PC-9 (cell line): Measurements from ENCODE around the gene TRMT1. TPM values are rescaled to one million over a fixed set of nuclear protein-coding genes. Genes with fewer than 3 reads are reported as not detected.

ENCODE experiments used
- BruUV-seq: library from RNA; stranded (reverse); fragments of 400-500 nt; replicated peaks from 2 replicates; lab custom pipeline; 2021; lab: Mats Ljungman, UMichigan
- CTCF ChIA-PET: fragments of 300-600 bp; sonication (Branson Sonifier 250); formaldehyde crosslinking; loops from one replicate; lab custom pipeline; 2022; ENCODE audit warnings: antibody characterized with exemption; lab: Charles Lee
- POLR2A ChIA-PET: fragments of 300-600 bp; sonication (Branson Sonifier 250); formaldehyde crosslinking; loops from one replicate; lab custom pipeline; 2022; ENCODE audit warnings: antibody characterized with exemption; ENCODE audit not compliant: unreplicated experiment; lab: Charles Lee
- DNase-seq, 2 experiments: peaks; one replicate each; pipeline versions ENCODE4 v3.0.0 to v3.0.0-alpha.2; 2015 to 2022; ENCODE audit warnings: mixed read lengths in 1 of 2
- H2AFZ ChIP-seq: fragments of 200-600 bp; sonication (generic); 2 replicates; pipeline ENCODE4 v1.8.1; 2017; ENCODE audit warnings: antibody characterized with exemption
- H3F3A ChIP-seq: fragments of 200-600 bp; sonication (generic); 2 replicates; pipeline ENCODE4 v1.8.1; 2017; ENCODE audit warnings: antibody characterized with exemption, mild to moderate bottlenecking, low read depth; ENCODE audit not compliant: insufficient read depth
- H3K27ac ChIP-seq: fragments of 200-600 bp; sonication (generic); 2 replicates; pipeline ENCODE4 v1.6.1; 2016; ENCODE audit warnings: mixed run types
- H3K27me3 ChIP-seq: fragments of 200-600 bp; sonication (generic); 2 replicates; pipeline ENCODE4 v1.6.1; 2016; ENCODE audit warnings: low read depth, mixed run types; ENCODE audit not compliant: insufficient read depth
- H3K36me3 ChIP-seq: fragments of 200-600 bp; sonication (generic); 2 replicates; pipeline ENCODE4 v1.6.1; 2016; ENCODE audit warnings: low read depth, mixed run types
- H3K4me1 ChIP-seq: fragments of 200-600 bp; sonication (generic); replicated peaks from 2 replicates; pipeline ENCODE4 v1.6.1; 2016; ENCODE audit warnings: mixed run types; ENCODE audit not compliant: insufficient read depth
- H3K4me2 ChIP-seq: fragments of 200-600 bp; sonication (generic); 2 replicates; pipeline ENCODE4 v1.6.1; 2017; ENCODE audit warnings: mixed run types
- H3K4me3 ChIP-seq: fragments of 200-600 bp; sonication (generic); 2 replicates; pipeline ENCODE4 v1.6.1; 2016; ENCODE audit warnings: mixed run types
- H3K79me2 ChIP-seq: fragments of 200-600 bp; sonication (generic); 2 replicates; pipeline ENCODE4 v1.6.1; 2017; ENCODE audit warnings: low read depth, mixed run types
- H3K9me2 ChIP-seq: fragments of 200-600 bp; sonication (generic); 2 replicates; pipeline ENCODE4 v1.8.1; 2017; ENCODE audit warnings: mild to moderate bottlenecking; ENCODE audit not compliant: insufficient read depth
- H3K9me3 ChIP-seq: fragments of 200-600 bp; sonication (generic); 2 replicates; pipeline ENCODE4 v1.8.1; 2016; ENCODE audit warnings: low read depth; ENCODE audit not compliant: insufficient read depth
- H4K20me1 ChIP-seq: fragments of 200-600 bp; sonication (generic); 2 replicates; pipeline ENCODE4 v1.8.1; 2017; ENCODE audit not compliant: insufficient read depth
- EZH2 ChIP-seq: fragments of 200-600 bp; sonication (generic); IDR thresholded peaks from 2 replicates; pipeline ENCODE4 v1.8.0; 2017; ENCODE audit warnings: antibody characterized with exemption, low read depth
- intact Hi-C: fragments of 100-400 bp; cut with micrococcal nuclease; formaldehyde crosslinking; loops from one replicate; pipeline ENCODE4 v1.10.0; 2022; ENCODE audit not compliant: unreplicated experiment
- total RNA-seq: library from RNA; stranded (reverse); gene quantifications from 2 replicates; pipeline ENCODE4 v1.2.3, GENCODE V29; 2021
- TF ChIP-seq, protein P1 (sequence below): fragments of 200-600 bp; sonication (generic); conservative IDR thresholded peaks from 2 replicates; pipeline ENCODE4 v1.6.1; 2017; ENCODE audit warnings: mixed run types, antibody characterized with exemption, mild to moderate bottlenecking, moderate library complexity

TRMT1 gene
- total RNA-seq, 1 experiment from 2014 or later: 44.1 TPM

DNA sequence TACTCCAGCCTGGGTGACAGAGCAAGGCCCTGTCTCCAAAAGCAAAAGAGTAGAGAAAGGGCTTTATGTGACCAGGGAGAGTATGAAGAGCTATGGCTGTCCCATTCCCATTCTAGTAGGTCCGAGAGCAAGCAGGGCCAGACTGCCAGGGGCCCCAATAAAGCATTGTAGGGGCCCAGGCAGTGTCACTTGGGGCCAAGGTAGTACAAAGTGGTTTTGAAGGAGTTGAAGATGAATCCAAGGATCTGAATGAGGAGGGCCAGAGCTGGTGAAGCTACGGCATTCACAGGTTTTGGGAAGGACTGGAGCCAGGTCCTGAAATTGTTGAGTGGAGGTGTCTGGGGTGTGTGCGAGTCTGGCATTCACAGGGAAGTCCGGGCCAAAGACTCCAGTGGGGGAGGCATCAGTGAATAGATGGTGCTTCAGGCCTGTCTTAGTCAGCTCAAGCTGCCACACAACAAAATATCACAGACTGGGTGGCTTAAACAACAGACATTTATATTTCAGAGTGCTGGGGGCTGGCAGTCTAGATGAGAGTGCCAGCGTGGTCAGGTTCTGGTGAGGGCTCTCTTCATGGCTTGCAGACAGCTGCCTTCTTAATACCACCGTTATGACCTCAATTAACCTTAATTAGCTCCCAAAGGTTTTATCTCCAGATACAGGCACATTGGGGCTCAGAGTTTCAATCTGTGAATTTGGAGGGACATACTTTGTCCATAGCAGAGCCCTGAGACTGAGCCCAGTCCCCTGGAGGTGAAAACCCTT is 11.5 kb upstream of the TRMT1 start:
- peaks cover 20% of the 10 kb centered on the region for H3K36me3 ChIP-seq
- no peak overlapping the region for H3K4me2 ChIP-seq
- no peak overlapping the region for H2AFZ ChIP-seq
- no peak overlapping the region for H3K27ac ChIP-seq
- H3K9me2 ChIP-seq: no peaks in the 10 kb centered on the region
- no peaks in the 10 kb centered on the region for H3K27me3 ChIP-seq
- H3F3A ChIP-seq: peaks cover 46% of the 10 kb centered on the region; the same call in 1 of the 2 replicates
- peaks cover 98% of the 10 kb centered on the region for H3K79me2 ChIP-seq
- H4K20me1 ChIP-seq: peaks cover 100% of the 10 kb centered on the region
- no TSS peak for BruUV-seq
- no peak for DNase-seq
- no peak for TF ChIP-seq EZH2
- TF ChIP-seq, protein P1, sequence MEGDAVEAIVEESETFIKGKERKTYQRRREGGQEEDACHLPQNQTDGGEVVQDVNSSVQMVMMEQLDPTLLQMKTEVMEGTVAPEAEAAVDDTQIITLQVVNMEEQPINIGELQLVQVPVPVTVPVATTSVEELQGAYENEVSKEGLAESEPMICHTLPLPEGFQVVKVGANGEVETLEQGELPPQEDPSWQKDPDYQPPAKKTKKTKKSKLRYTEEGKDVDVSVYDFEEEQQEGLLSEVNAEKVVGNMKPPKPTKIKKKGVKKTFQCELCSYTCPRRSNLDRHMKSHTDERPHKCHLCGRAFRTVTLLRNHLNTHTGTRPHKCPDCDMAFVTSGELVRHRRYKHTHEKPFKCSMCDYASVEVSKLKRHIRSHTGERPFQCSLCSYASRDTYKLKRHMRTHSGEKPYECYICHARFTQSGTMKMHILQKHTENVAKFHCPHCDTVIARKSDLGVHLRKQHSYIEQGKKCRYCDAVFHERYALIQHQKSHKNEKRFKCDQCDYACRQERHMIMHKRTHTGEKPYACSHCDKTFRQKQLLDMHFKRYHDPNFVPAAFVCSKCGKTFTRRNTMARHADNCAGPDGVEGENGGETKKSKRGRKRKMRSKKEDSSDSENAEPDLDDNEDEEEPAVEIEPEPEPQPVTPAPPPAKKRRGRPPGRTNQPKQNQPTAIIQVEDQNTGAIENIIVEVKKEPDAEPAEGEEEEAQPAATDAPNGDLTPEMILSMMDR: no peak
- ChIA-PET POLR2A (no interaction called here), CTCF (no interaction called here)
- no peak overlapping the region for H3K4me3 ChIP-seq
- intact Hi-C loops: no loop called here
- H3K4me1 ChIP-seq: peaks cover 10% of the 10 kb centered on the region
- H3K9me3 ChIP-seq: no peaks in the 10 kb centered on the region

DNA sequence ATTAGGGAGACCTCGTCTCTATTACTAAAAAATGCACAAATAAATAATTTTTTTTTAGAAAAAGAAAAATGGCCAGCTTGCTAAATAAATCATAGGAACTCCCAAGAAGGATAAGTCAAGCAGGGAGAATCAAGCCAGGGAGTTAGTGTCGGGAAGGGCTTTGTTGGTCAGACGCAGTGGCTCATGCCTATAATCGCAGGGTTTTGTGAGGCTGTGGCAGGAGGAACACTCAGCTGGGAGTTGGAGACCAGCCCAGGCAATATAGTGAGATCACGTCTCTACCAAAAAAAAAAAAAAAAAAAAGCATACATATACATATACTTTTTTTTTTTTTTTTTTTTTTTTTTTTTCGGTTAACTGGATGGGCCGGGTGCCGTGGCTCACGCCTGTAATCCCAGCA is 10.5 kb upstream of the TRMT1 start:
- H3K27me3 ChIP-seq: no peaks in the 10 kb centered on the region
- ChIA-PET CTCF (no interaction called here), POLR2A (interaction anchor here (0.7 kb wide), 1 partner anchor 237 kb away, joined by 15 read pairs; no protein-coding TSS in a partner anchor)
- peaks cover 20% of the 10 kb centered on the region for H3K36me3 ChIP-seq
- H3K4me2 ChIP-seq: no peak overlapping the region
- H3K27ac ChIP-seq: no peak overlapping the region
- BruUV-seq: no TSS peak
- intact Hi-C loops: no loop called here
- no peak for TF ChIP-seq EZH2
- TF ChIP-seq, protein P1: no peak
- peaks cover 2% of the 10 kb centered on the region for H3K4me1 ChIP-seq
- no peaks in the 10 kb centered on the region for H3K9me2 ChIP-seq
- no peak overlapping the region for H3K4me3 ChIP-seq
- peaks cover 100% of the 10 kb centered on the region for H4K20me1 ChIP-seq
- H2AFZ ChIP-seq: no peak overlapping the region
- no peak for DNase-seq
- no peaks in the 10 kb centered on the region for H3K9me3 ChIP-seq
- peaks cover 36% of the 10 kb centered on the region; the same call in 1 of the 2 replicates for H3F3A ChIP-seq
- peaks cover 98% of the 10 kb centered on the region for H3K79me2 ChIP-seq

GRCh38 chr19:13122980-13123957 is 6.7 kb upstream of the TRMT1 start:
- Histone ChIP-seq H4K20me1 (peaks cover 94% of the 10 kb centered on the region), H3K27me3 (no peaks in the 10 kb centered on the region), H3K36me3 (peaks cover 27% of the 10 kb centered on the region), H3F3A (peaks cover 12% of the 10 kb centered on the region; the same call in 1 of the 2 replicates), H2AFZ (no peak overlapping the region), H3K4me2 (no peak overlapping the region), H3K79me2 (peaks cover 98% of the 10 kb centered on the region), H3K9me2 (no peaks in the 10 kb centered on the region), H3K4me1 (peaks cover 16% of the 10 kb centered on the region), H3K4me3 (no peak overlapping the region), H3K9me3 (no peaks in the 10 kb centered on the region), H3K27ac (no peak overlapping the region)
- CTCF ChIA-PET: no interaction called here
- no TSS peak for BruUV-seq
- DNase-seq: no peak
- POLR2A ChIA-PET: no interaction called here
- intact Hi-C loops: no loop called here
- TF ChIP-seq EZH2: no peak
- TF ChIP-seq, protein P1: no peak
